ENCODE measurements around the gene PDE1A. TPM values are rescaled to one million over a fixed set of nuclear protein-coding genes. Genes with fewer than 3 reads are reported as not detected.

The PDE1A gene
- total RNA-seq, 1 donor from 2014 or later = 2.9 TPM

DNA sequence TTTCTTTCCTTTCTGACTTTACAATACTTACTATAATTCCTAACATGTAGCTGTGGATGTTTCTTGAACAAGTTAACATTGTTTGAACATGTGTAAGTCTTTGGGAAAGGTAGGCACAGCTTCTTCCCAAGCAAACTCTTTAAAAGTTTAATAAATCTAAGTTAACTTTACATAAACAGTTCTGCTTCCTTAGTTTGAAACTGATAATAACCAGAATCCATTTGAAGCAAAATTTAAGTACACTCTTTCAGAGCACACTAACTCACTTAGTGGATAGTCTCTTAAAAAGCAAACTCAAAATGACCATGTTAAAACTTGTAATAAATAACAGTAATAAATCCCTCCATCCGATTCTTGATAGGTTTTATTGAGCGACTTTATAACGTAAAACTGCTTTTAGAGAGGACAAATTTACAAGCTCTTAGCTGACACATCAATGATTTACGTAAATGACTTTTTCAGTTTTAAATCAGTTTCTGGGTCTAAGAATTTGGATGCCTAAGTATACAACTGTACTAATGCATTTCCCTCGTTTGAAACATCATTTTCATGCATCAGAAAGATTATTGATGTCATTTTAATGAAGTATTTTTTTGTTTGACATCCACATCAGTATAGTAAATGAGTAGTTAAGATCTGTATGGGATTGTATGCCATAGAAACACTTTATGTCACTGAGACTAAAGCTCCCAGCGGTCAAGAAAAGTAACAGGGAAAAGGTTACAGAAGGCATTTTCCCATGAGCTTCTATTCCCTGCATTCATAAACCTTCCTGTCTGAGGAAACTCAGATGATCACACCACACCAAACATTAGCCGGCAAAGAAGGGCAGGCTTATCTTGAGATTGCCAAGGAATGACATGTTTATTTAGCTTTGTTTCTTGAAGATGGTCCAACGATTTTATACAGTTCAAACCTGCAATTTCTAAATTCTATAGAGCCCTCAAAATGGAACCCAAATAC lies 67.5 kb downstream of the PDE1A start:
- DNase-seq (ENCODE audit: low read depth) = no peak

DNA sequence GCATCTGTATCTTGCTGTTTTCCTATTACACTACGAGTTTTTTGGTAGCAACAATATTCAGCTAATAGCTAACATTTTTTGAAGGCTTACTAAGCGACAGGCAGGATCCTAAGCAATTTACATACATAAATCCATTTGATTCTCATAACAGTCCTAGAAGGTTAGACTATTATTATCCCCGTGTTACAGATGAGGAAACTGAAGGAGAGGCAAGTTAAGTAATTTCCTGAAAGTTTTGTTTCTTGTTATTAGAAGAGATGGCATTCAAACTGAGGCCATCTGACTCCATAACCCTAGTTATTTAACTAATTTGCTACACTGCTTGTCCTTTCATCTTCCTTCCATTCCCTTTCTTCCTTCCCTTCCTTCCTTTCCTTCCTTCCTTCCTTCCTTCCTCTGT lies 68.2 kb downstream of the PDE1A start:
- DNase-seq (ENCODE audit: low read depth) = no peak

DNA sequence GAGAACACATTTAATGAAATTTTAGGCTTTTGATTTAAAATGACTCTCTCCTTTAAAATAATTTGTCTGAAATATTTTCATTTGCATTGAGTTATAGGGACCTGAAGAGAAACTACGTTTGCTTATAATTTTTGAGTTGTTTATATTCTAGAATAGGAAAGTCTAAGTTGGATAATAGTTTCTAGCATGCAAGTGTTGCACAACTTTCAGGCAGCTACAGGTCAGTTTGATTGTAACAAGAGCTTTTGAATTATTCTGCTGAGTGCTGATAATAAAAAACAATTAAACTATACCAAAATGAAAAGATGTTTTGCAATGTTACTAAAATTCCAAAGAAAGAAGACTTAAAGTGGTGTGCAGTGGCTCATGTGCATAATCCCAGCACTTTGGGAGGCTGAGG lies 71.0 kb downstream of the PDE1A start:
- no peak for DNase-seq (ENCODE audit: low read depth)

DNA sequence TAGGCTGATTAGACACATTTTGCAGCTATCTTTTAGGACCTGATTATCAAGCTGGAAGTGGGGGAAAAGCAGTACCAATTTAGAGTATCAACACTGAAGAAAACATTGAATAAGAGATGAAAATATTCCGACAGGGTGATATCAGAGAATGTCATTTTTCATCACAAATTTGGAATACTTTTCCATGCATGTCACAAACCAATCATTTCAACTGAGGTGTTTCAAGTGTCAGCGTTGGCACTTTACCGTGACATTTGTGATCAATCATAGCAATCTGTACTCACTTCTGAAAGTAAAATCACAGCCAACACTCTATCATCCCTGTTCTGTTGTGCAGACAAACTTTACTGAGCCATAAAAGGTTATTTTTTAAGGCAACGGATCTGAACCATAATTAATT lies 75.4 kb downstream of the PDE1A start:
- no peak for DNase-seq (ENCODE audit: low read depth)

DNA sequence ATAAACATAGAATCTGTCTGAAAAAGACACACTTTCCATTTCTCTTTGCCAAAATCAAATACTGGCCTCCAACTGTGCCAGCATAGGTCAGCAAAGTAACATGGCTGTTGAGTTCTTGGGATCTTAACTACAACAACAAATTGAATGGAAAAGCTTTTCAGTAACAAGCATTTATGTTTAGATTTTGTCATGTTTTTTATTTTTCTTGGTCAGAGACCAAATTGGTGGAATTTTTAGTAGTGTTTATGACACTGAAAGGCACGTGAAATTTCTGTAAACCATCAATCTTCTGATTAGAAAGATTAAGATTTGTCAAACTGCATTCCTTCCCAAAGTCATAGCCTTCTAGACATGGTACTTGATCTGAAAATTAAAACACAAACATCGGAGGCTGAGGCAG lies 77.6 kb downstream of the PDE1A start:
- no peak for DNase-seq (ENCODE audit: low read depth)

DNA sequence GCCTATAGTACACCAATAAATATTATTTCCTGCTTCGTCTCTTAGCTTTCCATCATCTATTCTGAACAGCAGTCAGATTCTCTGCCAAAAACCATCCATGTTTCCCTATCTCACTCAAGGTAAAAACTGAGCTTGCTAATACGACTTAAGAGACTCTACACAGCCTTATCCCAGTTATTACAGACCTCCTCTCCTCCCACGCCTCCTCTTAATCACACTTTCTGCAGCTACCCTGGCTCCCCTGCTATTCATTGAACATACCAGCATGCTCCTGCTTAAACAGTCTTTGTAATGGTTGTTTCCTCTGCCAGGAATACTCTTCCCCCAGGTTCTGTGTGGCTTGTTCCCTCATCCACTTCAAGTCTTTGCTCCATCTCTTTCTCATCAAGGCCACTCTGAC lies 81.5 kb downstream of the PDE1A start:
- no peak for DNase-seq (ENCODE audit: low read depth)

DNA sequence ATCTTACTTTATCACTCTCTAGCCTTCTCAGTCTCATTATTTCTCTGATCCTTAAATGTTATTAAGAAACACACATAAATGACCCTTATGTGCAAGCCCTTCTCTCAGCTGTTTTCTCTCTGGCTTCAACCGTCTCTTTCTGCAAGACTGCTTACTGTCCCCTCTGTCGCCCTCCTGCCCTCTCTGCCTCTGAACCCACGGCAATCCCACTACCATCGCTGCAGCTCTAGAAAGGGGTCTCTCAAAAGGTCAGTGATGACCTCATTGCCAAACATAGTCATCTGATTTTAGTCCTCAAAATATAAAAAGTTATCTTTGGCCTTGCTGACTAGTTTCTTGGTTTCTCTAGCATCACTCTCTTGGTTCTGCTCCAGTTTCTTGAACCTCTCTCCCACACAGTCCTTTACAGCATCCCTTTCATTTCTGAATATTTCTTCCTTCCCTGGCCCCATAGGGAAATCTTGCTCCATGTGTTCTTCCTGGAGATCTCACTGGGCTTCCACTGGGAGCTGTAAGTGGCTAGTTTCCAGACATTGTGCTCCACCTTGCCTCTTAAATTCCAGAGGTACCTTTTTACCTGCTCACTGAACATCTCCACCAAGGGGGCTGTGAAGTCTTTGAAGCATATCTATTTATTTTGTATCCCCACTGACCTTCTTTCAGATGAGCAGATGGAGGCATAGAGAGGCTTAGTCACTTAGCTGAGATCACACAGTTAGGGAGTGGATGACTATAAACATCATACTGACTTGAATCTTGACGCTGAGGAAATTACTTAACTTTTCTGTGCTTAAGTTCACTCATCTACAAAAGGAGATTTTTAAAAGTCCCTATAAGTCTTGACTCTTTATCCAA lies 96.2 kb downstream of the PDE1A start:
- DNase-seq (ENCODE audit: low read depth) = no peak

DNA sequence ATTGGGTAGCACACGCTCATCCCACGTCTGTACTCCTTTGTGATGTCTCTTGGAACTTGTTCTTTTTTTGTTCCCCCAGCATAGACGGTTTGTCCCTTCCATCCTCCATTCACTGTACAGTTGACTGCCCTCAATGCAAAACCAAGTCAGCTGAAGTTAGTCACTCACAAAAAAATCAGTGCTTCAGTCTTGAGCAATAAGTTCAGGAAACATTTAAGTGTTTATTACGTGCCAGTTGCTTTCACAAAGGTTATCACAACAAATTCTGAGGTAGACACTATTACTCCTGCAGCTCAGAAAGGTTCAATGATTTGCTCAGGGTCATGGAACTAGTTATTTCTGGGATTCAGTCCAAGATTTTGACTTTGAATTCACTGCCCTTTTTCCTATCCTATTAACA lies 102.2 kb downstream of the PDE1A start:
- no peak for DNase-seq (ENCODE audit: low read depth)

DNA sequence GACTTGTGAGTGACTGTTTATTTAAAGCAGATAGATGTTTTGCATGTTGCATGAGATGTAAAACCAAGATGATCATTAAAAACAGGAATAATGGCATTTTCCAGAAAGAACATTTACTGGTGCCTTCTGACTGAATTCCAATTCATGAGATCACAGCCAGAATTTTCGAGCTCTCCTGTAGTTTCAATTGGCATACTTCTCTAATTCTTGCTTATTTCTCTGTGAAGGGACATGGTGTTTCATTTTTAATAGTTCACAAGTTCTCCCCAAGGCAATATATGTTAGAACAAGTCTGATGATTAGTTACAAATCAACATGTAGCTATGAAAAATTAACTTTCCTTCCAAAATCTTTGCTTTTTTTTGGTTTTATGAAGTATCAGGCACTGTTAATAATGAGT lies 105.7 kb downstream of the PDE1A start:
- no peak for DNase-seq (ENCODE audit: low read depth)

DNA sequence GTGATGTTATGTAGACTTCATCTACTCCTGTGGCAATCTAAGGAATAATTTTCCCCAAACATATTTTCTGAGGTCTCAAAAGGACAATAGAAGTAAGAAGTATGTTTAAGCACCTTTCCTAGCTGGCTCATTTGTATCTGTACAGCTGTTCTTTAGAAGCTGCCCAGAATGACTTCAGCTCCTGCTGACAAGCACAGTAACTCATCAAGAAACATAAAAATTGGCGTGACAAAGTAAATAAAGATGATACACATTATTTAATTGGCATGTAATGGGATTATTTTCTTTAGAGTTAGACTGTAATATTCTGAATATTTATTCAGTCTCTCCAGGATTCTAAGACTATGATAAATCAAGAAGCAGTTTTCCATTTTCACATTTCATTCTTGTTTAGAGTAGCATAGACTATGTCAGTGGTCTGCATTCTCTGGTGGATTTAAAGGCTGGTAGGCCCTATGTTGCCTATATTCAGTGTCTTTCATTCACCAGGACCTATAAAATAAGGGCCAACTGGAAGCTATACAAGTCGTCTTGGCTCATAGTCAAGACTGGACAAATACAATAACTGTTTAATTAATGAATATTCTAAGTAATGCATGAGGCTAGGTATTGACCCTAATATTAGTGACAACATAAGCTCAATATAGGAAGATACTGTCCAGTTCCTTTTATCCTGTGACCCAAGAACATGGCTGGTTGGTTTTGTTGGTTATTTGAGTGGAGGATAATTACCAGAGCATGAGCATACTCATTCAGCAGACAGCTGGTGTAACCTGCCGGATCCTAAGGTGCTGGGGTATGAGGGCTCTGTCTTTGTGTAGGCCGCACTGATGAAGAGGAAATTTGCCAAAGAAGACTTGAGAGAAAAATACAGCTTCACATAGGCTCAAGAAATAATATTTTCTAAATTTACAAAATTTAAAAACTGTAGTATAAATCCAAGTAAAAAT lies 107.0 kb downstream of the PDE1A start:
- DNase-seq (ENCODE audit: low read depth) = peak; percentile 21

DNA sequence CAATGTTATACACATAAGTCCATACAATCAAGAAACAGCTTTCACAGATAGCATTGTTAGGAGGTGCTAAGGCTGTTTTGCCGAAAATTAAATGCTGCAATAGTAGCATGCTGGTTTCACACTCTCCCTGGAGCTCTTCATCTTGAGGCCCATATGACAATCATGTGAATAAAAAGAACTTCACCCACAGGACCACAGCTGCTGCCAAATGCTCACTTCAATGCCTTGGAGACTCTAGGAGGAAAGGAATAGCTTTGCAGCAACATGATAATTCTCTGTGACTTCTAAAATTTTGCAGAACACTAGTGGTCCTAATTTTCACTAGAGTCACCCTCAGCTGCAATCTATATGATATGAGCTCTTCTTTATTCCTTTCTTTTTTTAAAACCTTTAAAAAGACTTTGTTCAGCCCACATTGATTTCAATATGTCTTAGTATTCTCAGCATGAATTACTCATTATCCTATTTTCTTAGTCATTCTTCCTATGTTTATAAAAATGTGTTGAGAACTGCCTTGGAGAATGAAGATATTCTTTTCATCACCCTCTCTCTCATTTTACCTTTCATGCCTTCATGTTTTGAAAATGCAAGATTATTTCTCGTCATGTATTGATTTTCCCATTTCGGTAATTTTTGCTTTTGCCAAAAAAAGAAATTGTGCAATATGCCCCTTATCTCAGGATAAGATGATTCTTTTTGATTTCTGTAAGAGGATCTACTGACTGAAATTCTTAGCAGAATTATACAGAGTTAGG lies 108.2 kb downstream of the PDE1A start:
- DNase-seq (ENCODE audit: low read depth) = peak; percentile 22

DNA sequence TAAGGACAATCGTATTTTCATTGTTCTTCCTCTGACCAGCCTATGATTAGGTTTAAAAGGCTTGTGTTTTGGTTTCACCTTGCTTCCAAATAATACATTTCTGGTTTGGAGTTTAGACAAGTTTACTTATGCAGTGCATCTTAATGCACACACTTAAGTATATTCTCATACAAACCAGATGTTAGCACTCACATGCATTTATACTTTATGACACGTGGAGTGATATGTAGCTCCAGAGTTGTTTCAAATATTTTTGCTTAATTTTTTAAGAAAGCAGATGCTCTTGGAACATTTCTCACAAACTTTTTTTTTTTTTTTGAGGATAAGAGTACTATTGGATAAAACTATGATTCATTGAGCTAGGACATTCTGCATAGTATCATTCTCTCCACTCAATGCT lies 109.9 kb downstream of the PDE1A start:
- DNase-seq (ENCODE audit: low read depth) = no peak

DNA sequence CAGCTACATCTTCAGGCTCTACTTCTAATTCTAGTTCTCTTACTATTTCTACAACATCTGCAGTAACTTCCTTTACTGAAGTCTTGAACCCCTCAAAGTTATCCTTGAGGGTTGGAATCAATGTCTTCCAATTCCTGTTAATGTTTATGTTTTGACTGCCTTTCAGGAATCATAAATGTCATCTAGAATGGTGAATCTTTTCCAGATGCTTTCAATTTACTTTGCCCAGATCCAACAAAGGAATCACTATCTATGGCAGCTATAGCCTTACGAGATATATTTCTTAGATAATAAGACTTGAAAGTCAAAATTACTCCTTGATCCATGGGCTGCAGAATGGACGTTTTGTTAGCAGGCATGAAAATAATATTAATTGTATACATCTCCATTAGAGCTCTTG lies 123.9 kb downstream of the PDE1A start:
- no peak for DNase-seq (ENCODE audit: low read depth)

DNA sequence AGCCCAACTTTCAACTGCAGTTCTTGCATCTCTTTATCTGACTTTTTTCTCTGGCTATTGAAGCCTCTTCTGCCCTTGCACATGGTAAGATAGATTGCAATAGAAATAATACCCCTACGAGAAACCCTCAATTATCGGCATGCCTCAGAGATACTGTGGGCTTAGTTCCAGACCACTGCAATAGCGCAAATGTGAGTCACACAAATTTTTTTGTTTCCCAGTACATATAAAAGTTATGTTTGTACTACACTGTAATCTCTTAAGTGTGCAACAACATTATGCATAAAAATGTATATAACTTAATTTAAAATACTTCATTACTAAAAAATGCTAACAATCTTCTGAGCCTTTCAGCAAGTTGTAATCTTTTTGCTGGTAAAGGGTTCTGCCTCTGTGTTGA lies 124.7 kb downstream of the PDE1A start:
- DNase-seq (ENCODE audit: low read depth) = peak; percentile 61

DNA sequence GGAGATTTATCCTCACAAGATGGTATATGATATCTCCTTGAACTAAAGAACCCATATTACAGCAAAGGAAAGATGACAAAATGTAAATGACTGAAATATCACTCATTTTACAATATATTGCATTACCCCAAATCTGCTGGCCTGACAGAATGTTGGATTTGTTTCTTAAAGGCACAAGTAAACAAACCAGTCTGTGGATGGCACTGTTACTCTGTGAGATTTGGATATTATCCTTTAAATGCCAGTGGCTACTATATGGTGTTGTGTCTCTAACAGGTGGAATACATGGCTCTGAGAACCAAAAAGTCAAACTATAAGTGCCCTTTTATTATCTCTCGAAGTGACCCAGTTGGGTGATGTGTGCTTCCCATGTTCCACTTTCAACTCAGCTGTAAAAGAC lies 125.7 kb downstream of the PDE1A start:
- no peak for DNase-seq (ENCODE audit: low read depth)

DNA sequence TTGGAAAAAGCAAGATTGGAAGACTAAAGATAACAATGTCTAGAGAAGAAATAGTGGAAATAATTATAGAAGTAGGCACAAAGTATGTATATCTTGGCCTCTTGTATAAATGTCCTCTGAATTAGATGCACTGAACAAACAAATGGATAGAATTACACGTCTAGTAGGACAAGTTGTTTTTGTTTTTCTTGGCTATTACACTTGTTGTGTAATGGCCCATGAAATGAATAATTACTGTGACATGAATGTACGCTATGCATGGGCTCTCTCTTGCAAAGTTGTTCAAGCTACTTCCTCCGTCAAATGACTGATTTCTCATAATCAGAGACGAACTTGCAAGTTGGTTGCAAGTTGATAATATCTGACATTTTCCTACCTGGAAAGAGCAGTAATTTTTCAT lies 126.2 kb downstream of the PDE1A start:
- DNase-seq (ENCODE audit: low read depth) = no peak

DNA sequence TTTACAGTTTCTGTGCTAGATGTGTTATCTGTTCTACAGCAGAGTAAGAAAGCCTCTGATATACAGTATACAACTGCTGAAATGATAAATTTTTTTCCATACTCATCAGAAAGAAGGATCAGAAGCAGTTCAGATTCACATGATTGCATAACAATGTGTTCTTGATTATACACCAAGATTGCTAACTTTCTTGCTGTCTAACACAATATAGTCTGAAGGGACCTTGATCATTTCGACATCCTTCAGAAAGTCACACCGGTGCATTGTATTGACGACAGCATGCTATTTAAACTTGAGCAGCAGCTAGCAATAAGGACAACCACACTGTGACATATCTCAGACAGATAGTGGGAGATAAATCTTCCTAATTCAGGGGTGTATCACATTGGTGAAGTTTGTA lies 127.2 kb downstream of the PDE1A start:
- DNase-seq (ENCODE audit: low read depth) = no peak

DNA sequence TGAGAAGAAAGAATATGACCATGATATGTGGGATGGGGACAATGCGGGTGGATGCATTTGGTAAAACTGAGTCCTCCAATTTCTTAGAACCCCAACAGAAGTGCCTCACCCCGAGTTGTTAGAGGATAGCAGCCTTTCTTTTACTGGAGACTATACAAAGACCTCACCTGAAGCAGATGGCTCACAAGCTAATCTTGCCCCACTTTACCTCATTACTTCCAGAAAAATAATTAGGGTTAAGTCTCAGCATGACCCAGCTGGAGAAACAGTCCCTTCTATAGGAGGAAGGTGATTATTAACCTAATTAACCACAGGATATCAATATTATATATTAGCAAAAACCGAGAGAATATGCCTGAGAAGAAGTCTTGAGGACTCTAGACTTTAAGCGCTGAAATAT lies 128.4 kb downstream of the PDE1A start:
- DNase-seq (ENCODE audit: low read depth) = no peak

DNA sequence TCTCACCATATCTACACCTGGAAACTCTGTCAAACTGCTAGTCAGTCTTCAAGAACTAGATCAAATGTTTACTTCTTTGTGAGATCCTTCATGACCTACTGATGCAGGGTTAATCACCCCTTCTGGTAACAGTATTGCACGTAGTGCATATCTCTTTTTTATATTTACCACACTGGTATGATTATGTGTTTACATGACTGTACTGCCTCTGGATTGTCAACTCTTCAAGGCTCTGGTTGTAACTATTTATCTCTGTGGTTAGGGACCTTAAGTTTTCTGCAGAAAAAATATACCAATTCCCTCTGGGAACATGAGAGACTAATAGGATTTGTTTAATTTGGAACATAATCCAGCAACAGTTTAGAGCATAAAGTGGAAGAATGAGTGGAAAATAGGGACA lies 135.5 kb downstream of the PDE1A start:
- DNase-seq (ENCODE audit: low read depth) = no peak

DNA sequence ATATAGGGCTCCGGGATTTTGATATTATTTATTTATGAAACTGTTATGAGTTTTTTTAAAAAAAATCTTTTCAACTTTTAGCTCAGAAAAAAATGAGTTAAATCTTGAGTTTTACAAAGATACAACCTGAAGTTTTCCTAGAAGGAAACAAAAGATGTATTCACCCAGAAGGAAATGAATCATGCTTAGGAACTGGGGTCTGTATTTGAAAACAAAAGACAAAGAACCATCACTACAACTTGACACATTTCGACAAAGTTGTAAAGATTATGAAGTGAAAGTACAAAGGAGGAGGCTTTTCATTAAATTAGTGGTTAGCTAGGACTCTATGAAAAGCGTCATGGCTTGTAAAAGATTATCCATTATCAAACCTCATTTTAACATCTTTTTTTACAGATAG lies 143.3 kb downstream of the PDE1A start:
- no peak for DNase-seq (ENCODE audit: low read depth)

All from myocyte (in vitro differentiated cells).